ENCODE data around the gene CADM1.

The CADM1 gene

DNA sequence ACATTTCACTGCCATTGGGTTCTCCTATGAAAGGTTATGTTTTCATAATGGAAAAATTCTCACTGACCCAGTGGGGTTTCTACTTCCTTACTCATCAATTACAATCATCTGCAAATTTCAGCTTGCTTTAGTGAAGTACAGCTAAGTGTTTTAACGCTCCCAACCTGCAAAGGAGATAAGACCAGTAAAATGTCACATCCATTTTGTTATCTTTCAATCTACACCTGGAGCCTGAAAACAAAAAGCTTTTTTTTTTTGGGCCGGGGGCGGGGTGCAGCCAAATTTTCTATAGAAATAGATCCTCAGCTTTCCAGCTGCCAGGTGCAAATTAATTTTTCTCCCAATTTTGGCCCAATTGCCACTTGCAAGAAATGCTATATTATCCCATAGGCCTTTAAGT lies 40.6 kb downstream of the CADM1 start:
- in situ Hi-C loops (cut with HindIII; ENCODE audit: low pct_unique_long_range_greater_than_20kb, low sequenced_read_pairs) = no loop called here
- no peak for TF ChIP-seq JUND (IDR thresholded peaks at IDR 0.05; ENCODE audit: low read depth)
- no peak for DNase-seq (ENCODE audit: low read depth in 1 of 2, low spot score in 1 of 2)

DNA sequence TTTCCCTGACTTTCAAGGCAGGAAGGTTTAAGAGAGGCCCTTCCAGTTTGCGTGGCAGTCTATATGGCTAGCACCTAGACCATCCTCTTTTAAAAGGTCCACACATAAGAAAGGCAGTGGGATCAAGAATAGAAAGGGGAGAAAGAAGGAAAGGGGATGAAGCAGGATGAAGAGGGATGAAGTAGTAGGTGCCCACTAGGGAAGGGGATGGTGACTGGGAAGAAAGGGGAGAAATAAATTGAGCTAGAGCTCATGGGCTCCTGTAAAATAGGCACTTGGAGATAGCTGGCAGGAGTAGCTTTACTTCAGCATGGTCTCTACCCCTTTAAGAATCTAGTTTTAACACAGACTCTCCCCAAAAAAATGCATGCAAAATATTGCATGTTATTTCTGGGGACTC lies 41.5 kb downstream of the CADM1 start:
- no peak for DNase-seq (ENCODE audit: low read depth in 1 of 2, low spot score in 1 of 2)
- in situ Hi-C loops (cut with HindIII; ENCODE audit: low pct_unique_long_range_greater_than_20kb, low sequenced_read_pairs) = no loop called here
- no peak for TF ChIP-seq JUND (IDR thresholded peaks at IDR 0.05; ENCODE audit: low read depth)

DNA sequence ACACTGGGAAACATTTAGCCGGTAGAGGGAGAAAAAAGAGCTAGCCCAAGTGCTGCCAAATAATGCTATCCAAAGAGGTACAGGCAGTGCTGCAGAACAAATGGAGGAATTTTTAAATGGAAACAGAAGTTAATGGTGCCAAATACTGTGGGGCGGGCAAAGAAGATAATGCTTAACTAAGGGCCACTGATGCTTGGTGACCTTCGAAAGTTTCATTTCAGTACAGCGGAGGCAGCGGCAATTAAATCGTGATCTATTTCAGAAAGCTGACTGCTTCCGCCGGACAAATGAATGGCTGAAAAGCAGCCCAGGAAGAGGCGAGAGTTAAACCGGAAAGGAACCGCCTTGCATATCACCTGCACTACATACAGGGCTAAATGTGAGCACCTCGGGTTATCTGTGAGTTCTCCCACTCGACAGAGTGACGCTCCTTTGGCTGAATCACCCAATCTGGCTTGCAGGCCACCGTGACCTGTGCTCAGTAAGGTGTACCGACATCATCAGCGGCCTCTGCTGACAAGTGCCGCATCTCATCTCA lies 42.1 kb downstream of the CADM1 start:
- no peak for TF ChIP-seq JUND (IDR thresholded peaks at IDR 0.05; ENCODE audit: low read depth)
- in situ Hi-C loops (cut with HindIII; ENCODE audit: low pct_unique_long_range_greater_than_20kb, low sequenced_read_pairs) = no loop called here
- no peak for DNase-seq (ENCODE audit: low read depth in 1 of 2, low spot score in 1 of 2)

DNA sequence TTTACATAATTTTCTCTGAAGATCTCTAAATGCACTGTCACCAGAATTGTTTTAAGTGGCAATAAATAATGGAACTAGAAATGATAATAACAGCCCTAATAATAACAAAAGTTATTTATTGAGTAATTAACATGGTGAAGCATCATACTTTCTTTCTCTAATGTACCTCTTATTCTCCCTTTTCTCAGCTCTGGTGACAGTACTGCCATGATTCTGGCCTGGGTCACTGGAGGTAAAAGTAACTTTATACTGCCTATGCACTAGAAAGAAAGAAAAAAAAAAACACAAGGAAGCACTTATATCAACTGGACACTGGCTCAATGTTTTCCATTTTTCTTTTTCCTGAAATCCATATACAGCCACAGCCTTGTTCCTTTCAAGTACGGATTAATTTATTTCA lies 43.7 kb downstream of the CADM1 start:
- no peak for TF ChIP-seq JUND (IDR thresholded peaks at IDR 0.05; ENCODE audit: low read depth)
- in situ Hi-C loops (cut with HindIII; ENCODE audit: low pct_unique_long_range_greater_than_20kb, low sequenced_read_pairs) = no loop called here
- DNase-seq (ENCODE audit: low read depth in 1 of 2, low spot score in 1 of 2) = no peak

DNA sequence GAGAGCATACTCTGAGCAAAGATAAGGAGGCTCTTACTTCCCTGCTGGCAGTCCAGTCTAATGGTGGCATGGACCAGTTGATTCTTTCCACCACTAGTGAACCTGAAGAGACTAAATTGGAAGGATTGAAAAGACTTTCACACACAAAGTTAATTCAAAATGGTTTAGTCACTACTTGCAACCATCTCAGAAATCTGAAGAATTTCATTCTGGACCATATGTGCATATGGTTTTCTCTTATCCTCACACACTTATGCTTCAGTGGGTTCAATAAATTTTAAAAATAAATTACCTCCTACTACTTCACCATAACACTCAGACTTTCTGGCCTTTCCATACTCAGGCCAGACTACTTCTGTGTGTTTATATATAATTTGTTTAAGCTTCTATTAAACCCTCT lies 44.7 kb downstream of the CADM1 start:
- no peak for TF ChIP-seq JUND (IDR thresholded peaks at IDR 0.05; ENCODE audit: low read depth)
- in situ Hi-C loops (cut with HindIII; ENCODE audit: low pct_unique_long_range_greater_than_20kb, low sequenced_read_pairs) = no loop called here
- no peak for DNase-seq (ENCODE audit: low read depth in 1 of 2, low spot score in 1 of 2)

DNA sequence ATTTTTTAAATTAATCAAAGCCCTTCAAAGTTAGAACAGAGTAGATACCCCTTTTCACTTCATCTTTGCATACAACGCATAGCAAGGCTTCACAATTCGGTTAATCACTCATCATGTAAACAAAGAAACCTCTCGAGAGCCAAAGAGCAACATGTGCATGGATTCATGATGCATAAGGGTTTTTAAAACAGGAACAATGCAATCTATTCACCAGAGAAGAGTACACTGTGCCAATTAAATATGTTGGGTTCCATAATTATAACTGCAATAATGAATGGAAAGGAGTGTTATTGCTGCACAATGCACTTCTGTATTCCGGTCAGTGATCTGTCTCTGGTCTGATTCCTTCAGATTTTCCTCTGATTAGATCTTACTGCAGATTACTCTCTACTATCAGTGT lies 45.3 kb downstream of the CADM1 start:
- DNase-seq (ENCODE audit: low read depth in 1 of 2, low spot score in 1 of 2) = no peak
- no peak for TF ChIP-seq JUND (IDR thresholded peaks at IDR 0.05; ENCODE audit: low read depth)
- in situ Hi-C loops (cut with HindIII; ENCODE audit: low pct_unique_long_range_greater_than_20kb, low sequenced_read_pairs) = no loop called here

DNA sequence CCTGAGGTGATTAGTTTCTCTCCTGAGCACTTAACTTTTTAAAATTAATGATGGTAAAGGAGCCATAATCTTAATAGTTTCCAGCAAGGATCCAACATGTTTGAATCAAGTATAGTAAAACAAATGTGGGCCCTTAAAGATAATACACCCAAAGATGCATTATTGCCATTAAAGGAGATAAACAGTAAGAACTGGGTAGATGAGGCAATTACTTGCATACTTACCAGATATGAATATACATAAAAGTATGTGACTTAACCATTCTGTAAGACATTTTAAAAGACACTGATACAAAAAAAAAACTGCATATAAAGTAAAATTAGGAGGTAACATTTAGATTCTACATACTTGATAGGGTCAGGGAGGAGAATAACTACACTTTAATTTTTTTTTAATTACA lies 48.2 kb downstream of the CADM1 start:
- TF ChIP-seq JUND (IDR thresholded peaks at IDR 0.05; ENCODE audit: low read depth) = no peak
- in situ Hi-C loops (cut with HindIII; ENCODE audit: low pct_unique_long_range_greater_than_20kb, low sequenced_read_pairs) = no loop called here
- DNase-seq (ENCODE audit: low read depth in 1 of 2, low spot score in 1 of 2) = no peak

DNA sequence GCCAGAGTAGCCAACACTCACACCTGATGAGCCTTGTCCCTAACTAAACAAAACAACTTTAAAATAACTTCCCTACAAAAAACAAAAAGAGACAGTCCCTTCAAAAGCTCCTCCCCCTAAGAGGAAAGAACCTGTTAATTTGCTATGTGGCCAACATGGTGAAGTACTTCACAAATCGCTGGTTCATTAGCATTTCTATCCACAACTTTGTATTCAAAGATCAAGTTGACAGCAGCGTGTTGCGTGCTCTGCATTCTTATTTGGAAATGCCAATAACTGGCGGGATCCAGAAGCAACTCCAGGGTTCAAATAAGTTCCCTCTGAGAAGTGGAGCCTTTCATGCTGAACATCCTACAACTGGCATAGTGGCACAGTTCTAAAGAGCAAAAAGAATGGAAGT lies 48.6 kb downstream of the CADM1 start:
- in situ Hi-C loops (cut with HindIII; ENCODE audit: low pct_unique_long_range_greater_than_20kb, low sequenced_read_pairs) = no loop called here
- no peak for TF ChIP-seq JUND (IDR thresholded peaks at IDR 0.05; ENCODE audit: low read depth)
- DNase-seq (ENCODE audit: low read depth in 1 of 2, low spot score in 1 of 2) = no peak

DNA sequence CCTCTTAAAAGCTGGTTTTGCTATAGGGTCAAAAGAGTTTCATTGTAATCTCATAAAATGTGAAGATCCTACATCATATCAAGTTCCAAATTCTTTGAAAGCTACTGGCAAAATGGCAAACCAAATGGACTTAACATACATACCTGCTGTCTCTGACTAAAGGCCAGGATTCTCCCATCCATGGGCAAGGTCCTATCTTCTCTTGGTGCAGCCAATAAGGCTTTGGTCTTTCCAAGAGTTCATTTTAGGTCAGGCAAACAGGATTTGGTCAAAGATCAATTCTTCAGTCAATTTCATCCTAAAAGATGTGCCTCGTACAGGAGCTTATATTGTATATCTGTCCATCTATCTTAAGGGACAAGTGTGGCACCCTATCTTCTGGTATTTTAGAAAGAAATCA lies 49.7 kb downstream of the CADM1 start:
- in situ Hi-C loops (cut with HindIII; ENCODE audit: low pct_unique_long_range_greater_than_20kb, low sequenced_read_pairs) = no loop called here
- DNase-seq (ENCODE audit: low read depth in 1 of 2, low spot score in 1 of 2) = no peak
- no peak for TF ChIP-seq JUND (IDR thresholded peaks at IDR 0.05; ENCODE audit: low read depth)

DNA sequence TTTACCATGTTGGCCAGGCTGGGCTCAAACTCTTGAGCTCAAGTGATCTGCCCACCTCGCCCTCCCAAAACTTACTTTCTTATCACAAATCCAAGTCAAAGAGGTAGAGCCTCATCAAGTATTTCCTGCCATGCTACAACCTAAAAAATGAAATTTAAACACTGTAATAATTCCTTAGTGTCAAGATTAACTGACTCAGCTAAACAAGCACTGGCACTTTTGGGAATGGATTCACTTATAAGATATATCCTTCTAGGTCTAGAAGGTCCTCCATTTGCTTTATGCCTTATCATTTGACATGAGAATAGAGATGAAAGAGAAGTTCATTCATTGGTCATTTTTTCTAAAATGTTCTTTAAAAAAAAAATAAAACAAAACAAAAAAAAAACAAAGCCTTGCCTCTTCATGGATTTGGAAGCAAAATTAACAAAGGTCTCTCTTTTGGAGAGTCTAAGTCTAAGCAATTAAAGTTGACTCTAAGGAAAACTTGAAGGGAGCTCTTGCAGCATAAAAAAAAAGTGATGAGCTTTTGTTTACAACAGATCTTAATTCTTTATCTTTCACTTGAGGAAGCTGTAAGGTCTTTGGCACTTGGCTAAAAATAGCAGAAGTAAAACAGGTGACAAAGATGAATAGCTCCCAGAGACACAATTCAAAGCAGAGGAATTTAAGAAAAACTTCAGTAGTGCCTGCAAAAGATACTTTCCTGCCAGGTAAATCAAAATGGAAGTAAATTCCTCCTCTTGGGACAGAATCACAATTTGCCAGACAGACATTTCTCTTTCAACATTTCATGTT lies 50.3 kb downstream of the CADM1 start:
- DNase-seq (ENCODE audit: low read depth in 1 of 2, low spot score in 1 of 2) = no peak
- no peak for TF ChIP-seq JUND (IDR thresholded peaks at IDR 0.05; ENCODE audit: low read depth)
- in situ Hi-C loops (cut with HindIII; ENCODE audit: low pct_unique_long_range_greater_than_20kb, low sequenced_read_pairs) = no loop called here

DNA sequence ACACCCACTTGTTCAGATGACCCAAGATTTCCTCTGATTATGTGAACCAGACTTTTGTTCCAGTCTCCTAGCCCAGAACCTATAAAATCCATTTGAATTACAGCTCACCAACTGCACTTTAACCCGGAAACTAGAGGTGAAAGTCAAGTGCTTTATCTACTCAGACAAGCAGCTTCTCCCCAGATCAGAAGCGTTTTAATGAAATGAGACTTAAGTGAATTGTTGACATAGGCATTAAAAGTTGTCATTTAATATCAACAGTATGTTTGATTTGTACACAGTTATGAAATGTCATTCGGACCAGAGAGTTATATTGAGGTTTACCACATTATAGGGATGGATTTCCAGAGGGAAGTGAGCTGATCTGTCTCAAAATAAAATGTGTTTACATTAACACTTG lies 52.0 kb downstream of the CADM1 start:
- DNase-seq (ENCODE audit: low read depth in 1 of 2, low spot score in 1 of 2) = peak in 1 of 2 experiments; percentile 39
- in situ Hi-C loops (cut with HindIII; ENCODE audit: low pct_unique_long_range_greater_than_20kb, low sequenced_read_pairs) = no loop called here
- TF ChIP-seq JUND (IDR thresholded peaks at IDR 0.05; ENCODE audit: low read depth) = no peak

DNA sequence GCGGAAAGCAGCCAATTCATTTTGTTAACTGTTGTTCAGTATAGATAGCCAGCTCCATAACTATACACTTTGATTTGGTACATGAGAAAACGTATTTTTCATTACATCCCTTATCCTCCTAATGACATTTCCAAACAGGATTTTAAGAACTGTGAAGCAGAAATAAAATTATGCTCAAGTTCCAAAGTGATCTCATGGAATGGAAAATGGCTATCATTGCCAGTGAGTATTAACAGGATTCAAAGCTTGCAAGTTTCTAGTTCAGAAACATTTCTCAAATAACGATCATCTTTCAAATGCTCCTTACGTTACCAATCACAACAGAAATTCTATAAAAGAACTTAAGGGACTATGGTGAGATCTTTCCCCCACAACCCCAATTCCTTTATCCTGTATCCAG lies 53.7 kb downstream of the CADM1 start:
- in situ Hi-C loops (cut with HindIII; ENCODE audit: low pct_unique_long_range_greater_than_20kb, low sequenced_read_pairs) = no loop called here
- TF ChIP-seq JUND (IDR thresholded peaks at IDR 0.05; ENCODE audit: low read depth) = no peak
- DNase-seq (ENCODE audit: low read depth in 1 of 2, low spot score in 1 of 2) = no peak

DNA sequence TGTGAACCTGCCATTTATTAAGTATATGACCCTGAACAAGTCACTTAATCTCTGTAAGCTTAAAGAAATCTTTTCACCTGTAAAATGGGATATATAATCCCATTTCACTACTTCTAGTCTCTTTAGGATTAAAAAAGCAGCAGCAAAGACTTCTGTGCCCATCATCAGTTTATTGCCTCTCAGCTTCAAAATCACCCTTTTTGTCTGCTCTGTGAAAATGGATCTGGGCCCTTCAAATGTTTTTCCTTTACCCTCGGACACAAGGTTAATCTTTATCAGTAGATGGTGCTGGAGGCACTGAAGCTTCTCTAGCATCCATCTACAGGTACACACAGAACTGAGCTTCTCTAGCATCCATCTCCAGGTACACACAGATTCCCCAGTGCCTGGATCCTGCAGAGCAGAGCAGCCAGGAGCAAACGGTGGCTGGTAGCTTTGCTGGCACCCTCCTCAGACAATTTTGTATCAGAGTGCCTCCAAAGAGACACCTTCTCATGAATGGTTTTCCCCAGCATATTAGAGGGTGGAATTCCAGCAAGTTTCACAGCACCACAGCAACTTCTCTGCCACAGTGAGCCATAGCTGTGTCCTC lies 56.8 kb downstream of the CADM1 start:
- TF ChIP-seq JUND (IDR thresholded peaks at IDR 0.05; ENCODE audit: low read depth) = no peak
- DNase-seq (ENCODE audit: low read depth in 1 of 2, low spot score in 1 of 2) = no peak
- in situ Hi-C loops (cut with HindIII; ENCODE audit: low pct_unique_long_range_greater_than_20kb, low sequenced_read_pairs) = no loop called here
